Measurements from ENCODE around the gene TULP1. TPM values are rescaled to one million over a fixed set of nuclear protein-coding genes. Genes with fewer than 3 reads are reported as not detected.

TULP1 gene
- total and polyA plus RNA-seq, 2 of the 13 experiments (the other 11 are each of a cell fraction or from before 2014, with no cell fraction given) = not detected

GRCh38 chr6:35496036-35496840 is 16.5 kb downstream of the TULP1 start (continued):
- TF ChIP-seq, protein P1, sequence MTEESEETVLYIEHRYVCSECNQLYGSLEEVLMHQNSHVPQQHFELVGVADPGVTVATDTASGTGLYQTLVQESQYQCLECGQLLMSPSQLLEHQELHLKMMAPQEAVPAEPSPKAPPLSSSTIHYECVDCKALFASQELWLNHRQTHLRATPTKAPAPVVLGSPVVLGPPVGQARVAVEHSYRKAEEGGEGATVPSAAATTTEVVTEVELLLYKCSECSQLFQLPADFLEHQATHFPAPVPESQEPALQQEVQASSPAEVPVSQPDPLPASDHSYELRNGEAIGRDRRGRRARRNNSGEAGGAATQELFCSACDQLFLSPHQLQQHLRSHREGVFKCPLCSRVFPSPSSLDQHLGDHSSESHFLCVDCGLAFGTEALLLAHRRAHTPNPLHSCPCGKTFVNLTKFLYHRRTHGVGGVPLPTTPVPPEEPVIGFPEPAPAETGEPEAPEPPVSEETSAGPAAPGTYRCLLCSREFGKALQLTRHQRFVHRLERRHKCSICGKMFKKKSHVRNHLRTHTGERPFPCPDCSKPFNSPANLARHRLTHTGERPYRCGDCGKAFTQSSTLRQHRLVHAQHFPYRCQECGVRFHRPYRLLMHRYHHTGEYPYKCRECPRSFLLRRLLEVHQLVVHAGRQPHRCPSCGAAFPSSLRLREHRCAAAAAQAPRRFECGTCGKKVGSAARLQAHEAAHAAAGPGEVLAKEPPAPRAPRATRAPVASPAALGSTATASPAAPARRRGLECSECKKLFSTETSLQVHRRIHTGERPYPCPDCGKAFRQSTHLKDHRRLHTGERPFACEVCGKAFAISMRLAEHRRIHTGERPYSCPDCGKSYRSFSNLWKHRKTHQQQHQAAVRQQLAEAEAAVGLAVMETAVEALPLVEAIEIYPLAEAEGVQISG (CRISPR knock-in tag; IDR thresholded peaks at IDR 0.05) = peak; percentile 75
- TF ChIP-seq, protein P2, sequence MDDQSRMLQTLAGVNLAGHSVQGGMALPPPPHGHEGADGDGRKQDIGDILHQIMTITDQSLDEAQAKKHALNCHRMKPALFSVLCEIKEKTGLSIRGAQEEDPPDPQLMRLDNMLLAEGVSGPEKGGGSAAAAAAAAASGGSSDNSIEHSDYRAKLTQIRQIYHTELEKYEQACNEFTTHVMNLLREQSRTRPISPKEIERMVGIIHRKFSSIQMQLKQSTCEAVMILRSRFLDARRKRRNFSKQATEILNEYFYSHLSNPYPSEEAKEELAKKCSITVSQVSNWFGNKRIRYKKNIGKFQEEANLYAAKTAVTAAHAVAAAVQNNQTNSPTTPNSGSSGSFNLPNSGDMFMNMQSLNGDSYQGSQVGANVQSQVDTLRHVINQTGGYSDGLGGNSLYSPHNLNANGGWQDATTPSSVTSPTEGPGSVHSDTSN (CRISPR knock-in tag; IDR thresholded peaks at IDR 0.05; ENCODE audit: borderline replicate concordance) = no peak
- TF ChIP-seq RFXANK (CRISPR knock-in tag; IDR thresholded peaks at IDR 0.05) (no peak), ZNF101 (CRISPR knock-in tag; IDR thresholded peaks at IDR 0.05; ENCODE audit: borderline replicate concordance, low read depth) (no peak), ZNF430 (CRISPR knock-in tag; IDR thresholded peaks at IDR 0.05) (no peak; the same call in 1 of the 2 replicates), YY1 (IDR thresholded peaks at IDR 0.05; ENCODE audit: insufficient read depth, insufficient replicate concordance, low read depth, low read length) (peak; percentile 37), POLR2AphosphoS5 (IDR thresholded peaks at IDR 0.05; ENCODE audit: low read depth, low read length) (no peak), TAF1 (CRISPR knock-in tag; IDR thresholded peaks at IDR 0.05) (peak; percentile 48; the same call in 1 of the 2 replicates), ZBTB44 (CRISPR knock-in tag; IDR thresholded peaks at IDR 0.05) (no peak), ZC3H13 (CRISPR knock-in tag; IDR thresholded peaks at IDR 0.05) (0 out of 2 replicates have a peak, but pooled peaks have one; percentile 24)
